SK-N-SH (cell line): ENCODE data around the gene DDX46. TPM values are rescaled to one million over a fixed set of nuclear protein-coding genes. Genes with fewer than 3 reads are reported as not detected.

Experiments used
- CTCF ChIA-PET: fragments of 300-600, 350-600 bp; formaldehyde crosslinking; extraction: SDS; loops from one replicate; lab custom pipeline; 2021; lab: Yijun Ruan, JAX
- POLR2A ChIA-PET: fragments of 350-600 bp; sonication (Branson Sonifier 250); formaldehyde crosslinking; extraction: SDS; loops from one replicate; lab custom pipeline; 2020; ENCODE audit warnings: antibody characterized with exemption, inconsistent platforms; lab: Yijun Ruan, JAX
- DNase-seq: peaks from one replicate; pipeline ENCODE4 v3.0.0; 2012
- H2AFZ ChIP-seq: fragments of 200-600 bp; sonication (generic); 2 replicates; pipeline ENCODE4 v1.8.1; 2016; ENCODE audit warnings: antibody characterized with exemption, mild to moderate bottlenecking, low read depth
- H3F3A ChIP-seq: fragments of 200-600 bp; sonication (generic); replicated peaks from 2 replicates; pipeline ENCODE3; 2016; ENCODE audit warnings: antibody characterized with exemption, mild to moderate bottlenecking; ENCODE audit not compliant: insufficient read depth
- H3K27ac ChIP-seq, 2 experiments: fragments of 200-500 bp in 1 of 2; fragments of 200-600 bp in 1 of 2; sonication (Bioruptor generic) in 1 of 2; sonication (generic), shearing (Covaris generic) in 1 of 2; 2 replicates each; pipeline versions ENCODE4 v1.5.1 to v1.6.1; 2014 to 2016; ENCODE audit warnings: low read depth in 2 of 2, inconsistent platforms in 1 of 2, low read length in 1 of 2, mild to moderate bottlenecking in 1 of 2, mixed read lengths in 1 of 2
- H3K27me3 ChIP-seq: fragments of 200-600 bp; sonication (generic), shearing (Covaris generic); 2 replicates; pipeline ENCODE4 v1.6.1; 2016; ENCODE audit warnings: mixed run types; ENCODE audit not compliant: insufficient read depth
- H3K36me3 ChIP-seq, 2 experiments: fragments of 200-500 bp in 1 of 2; fragments of 200-600 bp in 1 of 2; sonication (Bioruptor generic) in 1 of 2; sonication (generic) in 1 of 2; replicated peaks in 1 of 2; 2 replicates each; pipeline versions ENCODE3 to v1.5.1; 2014 to 2016; ENCODE audit warnings: low read length in 1 of 2, mild to moderate bottlenecking in 1 of 2; ENCODE audit not compliant: insufficient read depth in 2 of 2, control insufficient read depth in 1 of 2
- H3K4me1 ChIP-seq, 2 experiments: fragments of 200-500 bp in 1 of 2; fragments of 200-600 bp in 1 of 2; sonication (Bioruptor generic) in 1 of 2; sonication (generic), shearing (Covaris generic) in 1 of 2; 2 replicates each; pipeline versions ENCODE4 v1.5.1 to v1.6.1; 2014 to 2016; ENCODE audit warnings: low read depth in 1 of 2, low read length in 1 of 2, mixed run types in 1 of 2; ENCODE audit not compliant: insufficient read depth in 2 of 2, control insufficient read depth in 1 of 2
- H3K4me2 ChIP-seq: fragments of 200-600 bp; sonication (generic), shearing (Covaris generic); 2 replicates; pipeline ENCODE4 v1.6.1; 2017; ENCODE audit warnings: mixed run types
- H3K4me3 ChIP-seq, 2 experiments: fragments of 200-500 bp in 1 of 2; fragments of 200-600 bp in 1 of 2; sonication (Bioruptor generic) in 1 of 2; sonication (generic), shearing (Covaris generic) in 1 of 2; 2 replicates each; pipeline versions ENCODE4 v1.5.1 to v1.8.1; 2014 to 2016; ENCODE audit warnings: low read depth in 2 of 2, inconsistent platforms in 1 of 2, low read length in 1 of 2, mild to moderate bottlenecking in 1 of 2, mixed read lengths in 1 of 2, moderate library complexity in 1 of 2
- H3K79me2 ChIP-seq: fragments of 200-600 bp; sonication (generic); 2 replicates; pipeline ENCODE4 v1.8.1; 2017; ENCODE audit warnings: mild to moderate bottlenecking; ENCODE audit not compliant: insufficient read depth
- H3K9ac ChIP-seq: fragments of 200-600 bp; sonication (generic); 2 replicates; pipeline ENCODE4 v1.6.1; 2017; ENCODE audit warnings: mixed run types
- H3K9me2 ChIP-seq: fragments of 200-600 bp; sonication (generic); 2 replicates; pipeline ENCODE4 v1.6.1; 2017; ENCODE audit warnings: mixed run types
- H3K9me3 ChIP-seq: fragments of 200-600 bp; sonication (generic); 2 replicates; pipeline ENCODE4 v1.6.1; 2017; ENCODE audit warnings: mixed run types, mild to moderate bottlenecking, moderate library complexity
- H4K20me1 ChIP-seq: fragments of 200-600 bp; sonication (generic); 2 replicates; pipeline ENCODE4 v1.6.1; 2017; ENCODE audit warnings: mild to moderate bottlenecking, mixed run types; ENCODE audit not compliant: insufficient read depth
- CHD2 ChIP-seq: fragments of 150-350 bp; IDR thresholded peaks from 2 replicates; pipeline ENCODE4 v1.6.1; 2018; ENCODE audit warnings: low read length; ENCODE audit not compliant: partially characterized antibody
- FOSL2 ChIP-seq: IDR thresholded peaks from 2 replicates; pipeline ENCODE4 v1.4.0; 2012; ENCODE audit warnings: low read depth, mild to moderate bottlenecking, moderate library complexity, borderline replicate concordance
- FOXM1 ChIP-seq: IDR thresholded peaks from 2 replicates; pipeline ENCODE4 v1.4.0; 2012; ENCODE audit warnings: low read depth, mild to moderate bottlenecking
- JUND ChIP-seq: IDR thresholded peaks from 2 replicates; pipeline ENCODE4 v1.4.0; 2012
- MEF2A ChIP-seq: IDR thresholded peaks from 2 replicates; pipeline ENCODE4 v1.4.0; 2012; ENCODE audit warnings: low read depth, borderline replicate concordance
- MXI1 ChIP-seq: IDR thresholded peaks from 2 replicates; pipeline ENCODE4 v1.6.1; 2012; ENCODE audit warnings: mild to moderate bottlenecking, low read depth, low read length, improper control_type of control experiment
- NRF1 ChIP-seq: IDR thresholded peaks from 2 replicates; pipeline ENCODE4 v1.6.1; 2012; ENCODE audit warnings: low read depth, mild to moderate bottlenecking, low read length
- POLR2AphosphoS5 ChIP-seq: IDR thresholded peaks from 2 replicates; pipeline ENCODE4 v1.6.1; 2012; ENCODE audit warnings: low read depth, low read length
- RCOR1 ChIP-seq: fragments of 150-350 bp; IDR thresholded peaks from 2 replicates; pipeline ENCODE4 v1.6.1; 2017; ENCODE audit warnings: antibody characterized with exemption, low read length
- SIN3A ChIP-seq: IDR thresholded peaks from 2 replicates; pipeline ENCODE4 v1.6.1; 2012; ENCODE audit warnings: low read depth, mild to moderate bottlenecking, low read length, moderate library complexity, borderline replicate concordance
- SMC3 ChIP-seq: IDR thresholded peaks from 2 replicates; pipeline ENCODE4 v1.6.1; 2012; ENCODE audit warnings: low read depth, low read length, improper control_type of control experiment
- TAF1 ChIP-seq: IDR thresholded peaks from 2 replicates; pipeline ENCODE4 v1.6.1; 2012; ENCODE audit warnings: low read depth, mild to moderate bottlenecking, low read length, moderate library complexity, borderline replicate concordance
- TCF12 ChIP-seq: IDR thresholded peaks from 2 replicates; pipeline ENCODE4 v1.4.0; 2012
- WGBS: methylation state at CpG from one replicate; pipeline ENCODE4 v1.1.6; 2017; ENCODE audit warnings: low lambda C conversion rate; 5-methylcytosine and 5-hydroxymethylcytosine counted together
- polyA plus RNA-seq, 3 experiments: library from polyadenylated mRNA; depleted of rRNA; stranded (reverse); fragments of >200 nt; gene quantifications; 2 replicates each; pipeline ENCODE4 v1.2.3, GENCODE V29; 2012
- TF ChIP-seq, protein P1 (sequence below): fragments of 150-350 bp; IDR thresholded peaks from 2 replicates; pipeline ENCODE4 v1.6.1; 2016; ENCODE audit warnings: mild to moderate bottlenecking, low read depth, low read length
- TF ChIP-seq, protein P2 (sequence below): IDR thresholded peaks from 2 replicates; pipeline ENCODE4 v1.4.0; 2012; ENCODE audit warnings: low read depth
- TF ChIP-seq, protein P3 (sequence below): IDR thresholded peaks from 2 replicates; pipeline ENCODE4; 2012
- TF ChIP-seq, protein P4 (sequence below): IDR thresholded peaks from 2 replicates; pipeline ENCODE4 v1.4.0; 2012; ENCODE audit warnings: low read depth, borderline replicate concordance

Gene DDX46
- polyA plus RNA-seq, 1 of the 3 experiments (the other 2 are of a cell fraction), result 20.3 TPM

DNA sequence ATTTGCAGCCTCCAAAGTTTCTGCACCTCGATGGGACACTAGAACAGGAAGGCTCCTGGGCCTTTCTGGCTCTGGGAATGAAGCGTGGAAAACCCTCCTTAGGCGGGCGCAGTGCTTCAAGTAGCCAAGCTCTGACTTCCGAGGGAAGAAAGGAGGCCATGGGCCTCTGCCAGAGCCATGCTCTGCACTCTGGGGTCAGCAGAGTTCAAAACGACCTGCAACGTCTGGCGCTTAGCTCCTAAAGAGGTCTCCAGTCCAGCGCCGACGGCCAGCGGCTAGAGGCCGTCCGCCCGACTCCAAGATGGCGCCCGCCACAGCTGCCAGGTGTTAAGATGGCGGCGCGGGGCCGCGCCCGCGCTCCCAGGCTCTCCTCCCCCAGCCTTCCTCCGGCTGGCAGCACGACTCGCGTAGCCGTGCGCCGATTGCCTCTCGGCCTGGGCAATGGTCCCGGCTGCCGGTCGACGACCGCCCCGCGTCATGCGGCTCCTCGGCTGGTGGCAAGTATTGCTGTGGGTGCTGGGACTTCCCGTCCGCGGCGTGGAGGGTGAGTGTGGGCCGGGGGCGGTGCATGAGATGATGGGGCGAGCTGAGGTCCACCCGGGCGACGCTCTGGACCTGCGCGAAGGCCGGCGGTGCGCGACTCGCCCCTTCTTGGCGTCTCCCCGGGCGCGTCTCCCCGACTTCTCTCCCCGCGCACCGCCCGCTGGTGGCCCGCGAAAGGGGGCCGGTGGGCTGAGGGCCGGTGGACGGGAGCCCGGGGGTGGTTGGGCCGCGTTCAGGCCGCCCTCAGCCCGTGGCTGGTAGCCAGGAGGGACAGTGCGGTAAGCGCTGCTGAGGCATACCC, 115.6 kb downstream of the DDX46 start, which contains the start of gene TXNDC15 (continued):
- TF ChIP-seq, protein P1, sequence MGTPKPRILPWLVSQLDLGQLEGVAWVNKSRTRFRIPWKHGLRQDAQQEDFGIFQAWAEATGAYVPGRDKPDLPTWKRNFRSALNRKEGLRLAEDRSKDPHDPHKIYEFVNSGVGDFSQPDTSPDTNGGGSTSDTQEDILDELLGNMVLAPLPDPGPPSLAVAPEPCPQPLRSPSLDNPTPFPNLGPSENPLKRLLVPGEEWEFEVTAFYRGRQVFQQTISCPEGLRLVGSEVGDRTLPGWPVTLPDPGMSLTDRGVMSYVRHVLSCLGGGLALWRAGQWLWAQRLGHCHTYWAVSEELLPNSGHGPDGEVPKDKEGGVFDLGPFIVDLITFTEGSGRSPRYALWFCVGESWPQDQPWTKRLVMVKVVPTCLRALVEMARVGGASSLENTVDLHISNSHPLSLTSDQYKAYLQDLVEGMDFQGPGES, result no peak
- TF ChIP-seq NRF1 (0 out of 2 replicates have a peak, but pooled peaks have one; percentile 18), FOXM1 (no peak)

DNA sequence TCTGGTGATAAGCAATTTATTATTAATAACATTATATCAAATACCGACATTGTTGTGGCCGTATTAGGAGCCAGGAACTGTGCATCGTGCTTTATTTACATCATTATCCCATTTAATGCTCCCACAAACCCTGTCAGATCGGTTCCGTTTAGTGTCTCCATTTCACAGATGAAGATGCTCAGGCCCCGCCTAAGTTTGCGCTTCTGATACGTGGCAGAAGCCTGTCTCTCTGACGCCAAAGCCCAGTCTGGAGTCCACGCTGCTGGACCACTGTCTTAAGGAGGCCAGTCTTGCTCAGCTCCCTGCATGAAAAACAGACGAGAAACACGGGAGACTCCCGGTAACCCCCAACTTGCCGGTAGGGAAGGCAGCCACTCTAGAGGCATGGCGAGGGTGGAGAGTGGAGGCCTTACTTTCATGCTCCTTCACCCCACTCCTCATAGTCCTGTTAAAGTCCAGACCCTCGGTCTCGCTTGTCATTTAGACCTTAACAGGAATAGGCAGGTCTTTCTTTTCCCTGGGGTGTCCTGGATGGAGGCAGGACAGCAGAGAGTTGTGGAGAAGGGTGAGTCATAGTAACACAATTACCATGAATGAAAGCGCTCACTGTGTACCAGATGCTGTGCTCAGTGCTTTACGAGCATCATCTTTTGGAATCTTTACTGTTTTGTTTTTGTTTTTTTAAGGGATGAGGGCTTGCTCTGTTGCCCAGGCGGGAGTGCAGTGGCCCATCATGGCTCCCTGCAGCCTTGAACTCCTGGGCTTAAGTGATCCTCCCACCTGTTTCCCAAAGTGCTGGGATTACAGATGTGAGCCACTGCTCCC, 116.5 kb downstream of the DDX46 start:
- H3K9me3 ChIP-seq, result no peaks in the 10 kb centered on the region
- H4K20me1 ChIP-seq, result no peaks in the 10 kb centered on the region
- H3K9me2 ChIP-seq, result no peaks in the 10 kb centered on the region
- H3K4me3 ChIP-seq, result peak overlapping the region; percentile 70 to 78
- TF ChIP-seq RCOR1 (peak; percentile 48; the same call in 1 of the 2 replicates), SIN3A (peak; percentile 31; the same call in 1 of the 2 replicates), MEF2A (no peak), NRF1 (no peak), POLR2AphosphoS5 (peak; percentile 65), TCF12 (peak; percentile 48; the same call in 1 of the 2 replicates), FOSL2 (peak; percentile 58; the same call in 1 of the 2 replicates), SMC3 (no peak), CHD2 (peak; percentile 11), MXI1 (peak; percentile 41; the same call in 1 of the 2 replicates), TAF1 (peak; percentile 15; the same call in 1 of the 2 replicates), JUND (peak; percentile 45)
- TF ChIP-seq, protein P2, sequence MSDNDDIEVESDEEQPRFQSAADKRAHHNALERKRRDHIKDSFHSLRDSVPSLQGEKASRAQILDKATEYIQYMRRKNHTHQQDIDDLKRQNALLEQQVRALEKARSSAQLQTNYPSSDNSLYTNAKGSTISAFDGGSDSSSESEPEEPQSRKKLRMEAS, result peak; percentile 52; the same call in 1 of the 2 replicates
- TF ChIP-seq, protein P1, result no peak
- TF ChIP-seq, protein P3, sequence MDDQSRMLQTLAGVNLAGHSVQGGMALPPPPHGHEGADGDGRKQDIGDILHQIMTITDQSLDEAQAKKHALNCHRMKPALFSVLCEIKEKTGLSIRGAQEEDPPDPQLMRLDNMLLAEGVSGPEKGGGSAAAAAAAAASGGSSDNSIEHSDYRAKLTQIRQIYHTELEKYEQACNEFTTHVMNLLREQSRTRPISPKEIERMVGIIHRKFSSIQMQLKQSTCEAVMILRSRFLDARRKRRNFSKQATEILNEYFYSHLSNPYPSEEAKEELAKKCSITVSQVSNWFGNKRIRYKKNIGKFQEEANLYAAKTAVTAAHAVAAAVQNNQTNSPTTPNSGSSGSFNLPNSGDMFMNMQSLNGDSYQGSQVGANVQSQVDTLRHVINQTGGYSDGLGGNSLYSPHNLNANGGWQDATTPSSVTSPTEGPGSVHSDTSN, result peak; percentile 27; the same call in 1 of the 2 replicates
- TF ChIP-seq, protein P4, sequence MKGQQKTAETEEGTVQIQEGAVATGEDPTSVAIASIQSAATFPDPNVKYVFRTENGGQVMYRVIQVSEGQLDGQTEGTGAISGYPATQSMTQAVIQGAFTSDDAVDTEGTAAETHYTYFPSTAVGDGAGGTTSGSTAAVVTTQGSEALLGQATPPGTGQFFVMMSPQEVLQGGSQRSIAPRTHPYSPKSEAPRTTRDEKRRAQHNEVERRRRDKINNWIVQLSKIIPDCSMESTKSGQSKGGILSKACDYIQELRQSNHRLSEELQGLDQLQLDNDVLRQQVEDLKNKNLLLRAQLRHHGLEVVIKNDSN, result no peak
- TF ChIP-seq, all 33 proteins: peak for 11
- peak; percentile 67 for DNase-seq
- H3K36me3 ChIP-seq, result peaks cover 0 to 4% of the 10 kb centered on the region in 2 experiments
- peaks cover 48% of the 10 kb centered on the region for H3K79me2 ChIP-seq
- 3% methylated on average over 20 of the region's 20 CpGs for WGBS
- peak overlapping the region; percentile 89 for H3K27ac ChIP-seq
- H3K4me1 ChIP-seq, result peaks cover 9 to 22% of the 10 kb centered on the region in 2 experiments; a peak in 2 of 4 replicates
- H3K9ac ChIP-seq, result peak overlapping the region; percentile 92
- peak overlapping the region; percentile 87 for H3K4me2 ChIP-seq
- H2AFZ ChIP-seq, result peak overlapping the region; percentile 63
- H3F3A ChIP-seq, result peaks cover 14% of the 10 kb centered on the region
- H3K27me3 ChIP-seq, result no peaks in the 10 kb centered on the region
- ChIA-PET POLR2A (interaction anchor here (1.3 to 1.8 kb wide), 6 partner anchors 10 to 116 kb away, joined by 4 to 17 read pairs (median 8); partner anchors contain the start of genes C5orf24, DDX46 and PCBD2), CTCF (interaction anchor here (1.3 to 3.4 kb wide), 3 partner anchors 13 to 30 kb away, joined by 4 to 18 read pairs (median 6); partner anchors contain the start of gene PCBD2)
